ENCODE measurements around the gene ZSCAN22.

GRCh38 chr19:58278541-58279041, 48.2 kb upstream of the ZSCAN22 start, which contains the start of gene ZNF8:
- TF ChIP-seq NFATC4 (CRISPR knock-in tag; IDR thresholded peaks at IDR 0.05) (no peak), MYBL2 (CRISPR knock-in tag; IDR thresholded peaks at IDR 0.05) (no peak; the same call in 1 of the 2 replicates), CTCF (IDR thresholded peaks at IDR 0.05) (no peak), IRF1 (CRISPR knock-in tag; IDR thresholded peaks at IDR 0.05) (no peak)
